SK-N-SH (cell line): Measurements from ENCODE around the gene PRDM7. TPM values are rescaled to one million over a fixed set of nuclear protein-coding genes. Genes with fewer than 3 reads are reported as not detected.

ENCODE experiments used
- CTCF ChIA-PET: fragments of 300-600, 350-600 bp; formaldehyde crosslinking; extraction: SDS; loops from one replicate; lab custom pipeline; 2021; lab: Yijun Ruan, JAX
- POLR2A ChIA-PET: fragments of 350-600 bp; sonication (Branson Sonifier 250); formaldehyde crosslinking; extraction: SDS; loops from one replicate; lab custom pipeline; 2020; ENCODE audit warnings: antibody characterized with exemption, inconsistent platforms; lab: Yijun Ruan, JAX
- DNase-seq: peaks from one replicate; pipeline ENCODE4 v3.0.0; 2012
- H2AFZ ChIP-seq: fragments of 200-600 bp; sonication (generic); 2 replicates; pipeline ENCODE4 v1.8.1; 2016; ENCODE audit warnings: antibody characterized with exemption, mild to moderate bottlenecking, low read depth
- H3F3A ChIP-seq: fragments of 200-600 bp; sonication (generic); replicated peaks from 2 replicates; pipeline ENCODE3; 2016; ENCODE audit warnings: antibody characterized with exemption, mild to moderate bottlenecking; ENCODE audit not compliant: insufficient read depth
- H3K27ac ChIP-seq, 2 experiments: fragments of 200-500 bp in 1 of 2; fragments of 200-600 bp in 1 of 2; sonication (Bioruptor generic) in 1 of 2; sonication (generic), shearing (Covaris generic) in 1 of 2; 2 replicates each; pipeline versions ENCODE4 v1.5.1 to v1.6.1; 2014 to 2016; ENCODE audit warnings: low read depth in 2 of 2, inconsistent platforms in 1 of 2, low read length in 1 of 2, mild to moderate bottlenecking in 1 of 2, mixed read lengths in 1 of 2
- H3K27me3 ChIP-seq: fragments of 200-600 bp; sonication (generic), shearing (Covaris generic); 2 replicates; pipeline ENCODE4 v1.6.1; 2016; ENCODE audit warnings: mixed run types; ENCODE audit not compliant: insufficient read depth
- H3K36me3 ChIP-seq, 2 experiments: fragments of 200-500 bp in 1 of 2; fragments of 200-600 bp in 1 of 2; sonication (Bioruptor generic) in 1 of 2; sonication (generic) in 1 of 2; replicated peaks in 1 of 2; 2 replicates each; pipeline versions ENCODE3 to v1.5.1; 2014 to 2016; ENCODE audit warnings: low read length in 1 of 2, mild to moderate bottlenecking in 1 of 2; ENCODE audit not compliant: insufficient read depth in 2 of 2, control insufficient read depth in 1 of 2
- H3K4me1 ChIP-seq, 2 experiments: fragments of 200-500 bp in 1 of 2; fragments of 200-600 bp in 1 of 2; sonication (Bioruptor generic) in 1 of 2; sonication (generic), shearing (Covaris generic) in 1 of 2; 2 replicates each; pipeline versions ENCODE4 v1.5.1 to v1.6.1; 2014 to 2016; ENCODE audit warnings: low read depth in 1 of 2, low read length in 1 of 2, mixed run types in 1 of 2; ENCODE audit not compliant: insufficient read depth in 2 of 2, control insufficient read depth in 1 of 2
- H3K4me2 ChIP-seq: fragments of 200-600 bp; sonication (generic), shearing (Covaris generic); 2 replicates; pipeline ENCODE4 v1.6.1; 2017; ENCODE audit warnings: mixed run types
- H3K4me3 ChIP-seq, 2 experiments: fragments of 200-500 bp in 1 of 2; fragments of 200-600 bp in 1 of 2; sonication (Bioruptor generic) in 1 of 2; sonication (generic), shearing (Covaris generic) in 1 of 2; 2 replicates each; pipeline versions ENCODE4 v1.5.1 to v1.8.1; 2014 to 2016; ENCODE audit warnings: low read depth in 2 of 2, inconsistent platforms in 1 of 2, low read length in 1 of 2, mild to moderate bottlenecking in 1 of 2, mixed read lengths in 1 of 2, moderate library complexity in 1 of 2
- H3K79me2 ChIP-seq: fragments of 200-600 bp; sonication (generic); 2 replicates; pipeline ENCODE4 v1.8.1; 2017; ENCODE audit warnings: mild to moderate bottlenecking; ENCODE audit not compliant: insufficient read depth
- H3K9ac ChIP-seq: fragments of 200-600 bp; sonication (generic); 2 replicates; pipeline ENCODE4 v1.6.1; 2017; ENCODE audit warnings: mixed run types
- H3K9me2 ChIP-seq: fragments of 200-600 bp; sonication (generic); 2 replicates; pipeline ENCODE4 v1.6.1; 2017; ENCODE audit warnings: mixed run types
- H3K9me3 ChIP-seq: fragments of 200-600 bp; sonication (generic); 2 replicates; pipeline ENCODE4 v1.6.1; 2017; ENCODE audit warnings: mixed run types, mild to moderate bottlenecking, moderate library complexity
- H4K20me1 ChIP-seq: fragments of 200-600 bp; sonication (generic); 2 replicates; pipeline ENCODE4 v1.6.1; 2017; ENCODE audit warnings: mild to moderate bottlenecking, mixed run types; ENCODE audit not compliant: insufficient read depth
- EZH2phosphoT487 ChIP-seq: fragments of 200-600 bp; sonication (generic); IDR thresholded peaks from 2 replicates; pipeline ENCODE4 v1.6.1; 2017; ENCODE audit warnings: low read depth, mixed run types, mild to moderate bottlenecking, antibody characterized with exemption, moderate library complexity, borderline replicate concordance
- FOSL2 ChIP-seq: IDR thresholded peaks from 2 replicates; pipeline ENCODE4 v1.4.0; 2012; ENCODE audit warnings: low read depth, mild to moderate bottlenecking, moderate library complexity, borderline replicate concordance
- FOXJ3 ChIP-seq: sonication (generic); formaldehyde crosslinking; IDR thresholded peaks from 2 replicates; pipeline ENCODE4 v1.5.1; 2020; ENCODE audit warnings: mild to moderate bottlenecking, missing genetic modification reagents
- GABPA ChIP-seq: IDR thresholded peaks from 2 replicates; pipeline ENCODE4 v1.4.0; 2012; ENCODE audit warnings: low read depth, mild to moderate bottlenecking
- GATA2 ChIP-seq: sonication (generic); formaldehyde crosslinking; IDR thresholded peaks from 2 replicates; pipeline ENCODE4 v1.5.0; 2020; ENCODE audit warnings: mild to moderate bottlenecking, missing genetic modification reagents
- MEF2A ChIP-seq: IDR thresholded peaks from 2 replicates; pipeline ENCODE4 v1.4.0; 2012; ENCODE audit warnings: low read depth, borderline replicate concordance
- NFIC ChIP-seq: IDR thresholded peaks from 2 replicates; pipeline ENCODE4 v1.4.0; 2012; ENCODE audit warnings: borderline replicate concordance
- REST ChIP-seq: IDR thresholded peaks from 2 replicates; pipeline ENCODE4 v1.6.1; 2012; ENCODE audit warnings: mild to moderate bottlenecking, low read depth, low read length, moderate library complexity
- RXRA ChIP-seq: IDR thresholded peaks from 2 replicates; pipeline ENCODE4 v1.4.0; 2012; ENCODE audit warnings: low read depth, mild to moderate bottlenecking, borderline replicate concordance
- SMC3 ChIP-seq: IDR thresholded peaks from 2 replicates; pipeline ENCODE4 v1.6.1; 2012; ENCODE audit warnings: low read depth, low read length, improper control_type of control experiment
- USF1 ChIP-seq: IDR thresholded peaks from 2 replicates; pipeline ENCODE4 v1.4.0; 2012; ENCODE audit warnings: low read depth, borderline replicate concordance
- USF2 ChIP-seq: fragments of 150-350 bp; IDR thresholded peaks from 2 replicates; pipeline ENCODE4 v1.6.1; 2017; ENCODE audit warnings: antibody characterized with exemption, low read length, low read depth, borderline replicate concordance
- YY1 ChIP-seq: IDR thresholded peaks from 2 replicates; pipeline ENCODE4 v1.4.0; 2012; ENCODE audit warnings: low read depth, mild to moderate bottlenecking
- WGBS: methylation state at CpG from one replicate; pipeline ENCODE4 v1.1.6; 2017; ENCODE audit warnings: low lambda C conversion rate; 5-methylcytosine and 5-hydroxymethylcytosine counted together
- polyA plus RNA-seq, 3 experiments: library from polyadenylated mRNA; depleted of rRNA; stranded (reverse); fragments of >200 nt; gene quantifications; 2 replicates each; pipeline ENCODE4 v1.2.3, GENCODE V29; 2012
- TF ChIP-seq, protein P1 (sequence below): fragments of 200-600 bp; sonication (generic); IDR thresholded peaks from 2 replicates; pipeline ENCODE4 v1.6.1; 2017; ENCODE audit warnings: antibody characterized with exemption, mild to moderate bottlenecking, moderate library complexity

PRDM7 gene
- polyA plus RNA-seq, 1 of the 3 experiments (the other 2 are of a cell fraction): not detected

DNA sequence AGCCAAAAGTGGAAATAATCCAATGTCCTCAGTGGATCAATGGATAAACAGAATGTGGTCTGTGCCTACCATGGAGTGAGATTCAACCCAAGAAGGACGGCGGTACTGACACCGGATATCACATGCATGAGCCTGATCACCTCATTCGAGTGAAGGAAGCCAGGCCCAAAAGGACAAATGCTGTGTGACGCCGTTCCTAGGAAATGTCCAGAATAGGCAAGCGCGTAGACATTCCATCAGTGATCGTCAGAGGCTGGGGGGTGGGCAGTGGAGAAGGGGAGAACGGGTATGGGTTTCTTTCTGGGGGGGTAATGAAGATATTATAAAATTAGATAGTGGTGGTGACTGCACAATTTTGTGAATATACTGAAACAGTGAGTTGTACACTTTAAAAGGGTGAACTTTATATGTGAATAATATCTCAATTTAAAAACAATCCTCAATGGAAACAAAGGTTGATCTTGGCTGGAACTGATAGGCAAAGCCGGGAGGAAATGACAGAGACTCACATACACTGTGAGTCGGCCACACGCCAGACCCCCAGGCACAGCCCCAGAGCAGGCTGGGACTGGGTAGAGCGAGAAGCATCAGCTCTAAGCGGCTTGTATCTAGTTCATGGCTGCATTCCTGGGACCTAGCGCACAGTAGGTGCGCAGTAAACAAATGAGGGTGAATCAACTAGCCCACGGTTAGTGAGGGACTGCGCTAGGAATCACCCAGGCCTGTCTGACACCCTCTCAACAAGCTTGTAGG lies 61.4 kb downstream of the PRDM7 start:
- Histone ChIP-seq H4K20me1 (no peaks in the 10 kb centered on the region), H3K9me2 (no peaks in the 10 kb centered on the region), H3K79me2 (no peaks in the 10 kb centered on the region), H3K4me3 (no peak overlapping the region; a peak in 1 of 4 replicates), H3K27me3 (no peaks in the 10 kb centered on the region), H3K4me2 (no peak overlapping the region), H3K27ac (no peak overlapping the region), H3K36me3 (no peaks in the 10 kb centered on the region), H3K9me3 (no peaks in the 10 kb centered on the region), H3K9ac (no peak overlapping the region), H2AFZ (no peak overlapping the region), H3K4me1 (peaks cover 6 to 31% of the 10 kb centered on the region in 2 experiments; a peak in 2 of 4 replicates), H3F3A (peaks cover 13% of the 10 kb centered on the region)
- ChIA-PET POLR2A (no interaction called here), CTCF (interaction anchor here (1.5 kb wide), 1 partner anchor 11 kb away, joined by 3 read pairs; no protein-coding TSS in a partner anchor)
- TF ChIP-seq YY1 (no peak), GABPA (no peak), SMC3 (no peak), USF1 (no peak), NFIC (no peak), RXRA (no peak), FOSL2 (no peak), GATA2 (CRISPR knock-in tag) (no peak), REST (no peak), FOXJ3 (CRISPR knock-in tag) (no peak), MEF2A (no peak), USF2 (no peak), EZH2phosphoT487 (no peak)
- TF ChIP-seq, protein P1, sequence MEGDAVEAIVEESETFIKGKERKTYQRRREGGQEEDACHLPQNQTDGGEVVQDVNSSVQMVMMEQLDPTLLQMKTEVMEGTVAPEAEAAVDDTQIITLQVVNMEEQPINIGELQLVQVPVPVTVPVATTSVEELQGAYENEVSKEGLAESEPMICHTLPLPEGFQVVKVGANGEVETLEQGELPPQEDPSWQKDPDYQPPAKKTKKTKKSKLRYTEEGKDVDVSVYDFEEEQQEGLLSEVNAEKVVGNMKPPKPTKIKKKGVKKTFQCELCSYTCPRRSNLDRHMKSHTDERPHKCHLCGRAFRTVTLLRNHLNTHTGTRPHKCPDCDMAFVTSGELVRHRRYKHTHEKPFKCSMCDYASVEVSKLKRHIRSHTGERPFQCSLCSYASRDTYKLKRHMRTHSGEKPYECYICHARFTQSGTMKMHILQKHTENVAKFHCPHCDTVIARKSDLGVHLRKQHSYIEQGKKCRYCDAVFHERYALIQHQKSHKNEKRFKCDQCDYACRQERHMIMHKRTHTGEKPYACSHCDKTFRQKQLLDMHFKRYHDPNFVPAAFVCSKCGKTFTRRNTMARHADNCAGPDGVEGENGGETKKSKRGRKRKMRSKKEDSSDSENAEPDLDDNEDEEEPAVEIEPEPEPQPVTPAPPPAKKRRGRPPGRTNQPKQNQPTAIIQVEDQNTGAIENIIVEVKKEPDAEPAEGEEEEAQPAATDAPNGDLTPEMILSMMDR: no peak
- no peak for DNase-seq
- 88% methylated on average over 18 of the region's 19 CpGs for WGBS
